ENCODE results near the gene CAVIN2.

- no peak for TF ChIP-seq POLR2AphosphoS5 (IDR thresholded peaks at IDR 0.05)
- TF ChIP-seq CTCF (IDR thresholded peaks at IDR 0.05; ENCODE audit: poor library complexity, severe bottlenecking): no peak
- TF ChIP-seq TAF1 (IDR thresholded peaks at IDR 0.05; ENCODE audit: low read depth): no peak
- TF ChIP-seq MXI1 (conservative IDR thresholded peaks at IDR 0.05; ENCODE audit: poor library complexity, severe bottlenecking): no peak
- TF ChIP-seq REST (IDR thresholded peaks at IDR 0.05; ENCODE audit: borderline replicate concordance): no peak
- TF ChIP-seq EP300 (conservative IDR thresholded peaks at IDR 0.05; ENCODE audit: poor library complexity, severe bottlenecking): no peak
- TF ChIP-seq RAD21 (conservative IDR thresholded peaks at IDR 0.05): no peak
Observed at GRCh38 chr2:191862156-191862775, 15.4 kb upstream of the CAVIN2 start.
